Measurements from ENCODE around the gene NFU1.
"Not testable (repeated sequence)": the region's sequence is repeated elsewhere in the genome, so short reads cannot be mapped to it uniquely, and the experiment has no call there.

NFU1 gene

GRCh38 chr2:69450735-69451416 lies 13.6 kb upstream of the NFU1 start:
- no peak for DNase-seq

GRCh38 chr2:69449906-69450305 lies 12.7 kb upstream of the NFU1 start:
- DNase-seq = no peak

- DNase-seq = not testable (repeated sequence)
Measured at GRCh38 chr2:69443673-69444072, 6.4 kb upstream of the NFU1 start.

- not testable (repeated sequence) for DNase-seq
Measured at GRCh38 chr2:69439499-69439898, 2.3 kb upstream of the NFU1 start.

GRCh38 chr2:69438580-69438979 lies 1.3 kb upstream of the NFU1 start:
- DNase-seq = no peak

GRCh38 chr2:69437751-69438154 lies 518 bp upstream of the NFU1 start:
- DNase-seq = peak; percentile 79

- DNase-seq = no peak
Measured at GRCh38 chr2:69436596-69436937, 668 bp downstream of the NFU1 start.

GRCh38 chr2:69434753-69435152 lies 2.5 kb downstream of the NFU1 start:
- DNase-seq = no peak

- DNase-seq = no peak
Measured at GRCh38 chr2:69429491-69430183, 7.6 kb downstream of the NFU1 start.

GRCh38 chr2:69428981-69429380 lies 8.3 kb downstream of the NFU1 start:
- no peak for DNase-seq

- DNase-seq = no peak
Measured at GRCh38 chr2:69424419-69424818, 12.8 kb downstream of the NFU1 start.

GRCh38 chr2:69422198-69422597 lies 15.0 kb downstream of the NFU1 start:
- DNase-seq = no peak

- not testable (repeated sequence) for DNase-seq
Measured at GRCh38 chr2:69419111-69419510, 18.1 kb downstream of the NFU1 start.

- DNase-seq = no peak
Measured at GRCh38 chr2:69416147-69416546, 21.1 kb downstream of the NFU1 start.

GRCh38 chr2:69411120-69411519 lies 26.1 kb downstream of the NFU1 start:
- DNase-seq = no peak

- no peak for DNase-seq
Measured at GRCh38 chr2:69405306-69405705, 31.9 kb downstream of the NFU1 start.

GRCh38 chr2:69400121-69400520 lies 37.1 kb downstream of the NFU1 start:
- DNase-seq = no peak

GRCh38 chr2:69397234-69397633 lies 40.0 kb downstream of the NFU1 start:
- DNase-seq = no peak

GRCh38 chr2:69395866-69396265 lies 41.4 kb downstream of the NFU1 start:
- no peak for DNase-seq

GRCh38 chr2:69393963-69394362 lies 43.3 kb downstream of the NFU1 start:
- DNase-seq = no peak

GRCh38 chr2:69390471-69390870 lies 46.8 kb downstream of the NFU1 start:
- no peak for DNase-seq

GRCh38 chr2:69390001-69390400 lies 47.2 kb downstream of the NFU1 start:
- DNase-seq = no peak

- no peak for DNase-seq
Measured at GRCh38 chr2:69389271-69389670, 48.0 kb downstream of the NFU1 start.

- DNase-seq = peak; percentile 69
Measured at GRCh38 chr2:69387770-69388481, 49.3 kb downstream of the NFU1 start.
